Tibial nerve (tissue), 4 donors: ENCODE data around the gene FXYD3. TPM values are rescaled to one million over a fixed set of nuclear protein-coding genes. Genes with fewer than 3 reads are reported as not detected.

ENCODE experiments used
- DNase-seq, 2 donors: peaks; one replicate each; pipeline ENCODE4 v3.0.0-alpha.2; 2019; ENCODE audit warnings: low spot score in 2 of 2
- H3K27ac ChIP-seq, 4 donors: fragments of 200-600 bp; sonication (generic) in 3 of 4; one replicate each; pipeline ENCODE4 v1.5.1; 2017 to 2019; ENCODE audit warnings: mild to moderate bottlenecking in 1 of 4
- H3K27me3 ChIP-seq, 2 donors: fragments of 200-600 bp; sonication (generic) in 1 of 2; one replicate each; pipeline versions ENCODE4 v1.5.1 to v1.6.0; 2017 to 2019
- H3K36me3 ChIP-seq, 3 donors: fragments of 200-600 bp; sonication (generic); one replicate each; pipeline ENCODE4 v1.5.1; 2018 to 2019
- H3K4me1 ChIP-seq, 4 donors: fragments of 200-600 bp; sonication (generic) in 3 of 4; one replicate each; pipeline ENCODE4 v1.5.1; 2017 to 2019
- H3K4me3 ChIP-seq, 4 donors: fragments of 200-600 bp; sonication (generic) in 3 of 4; one replicate each; pipeline ENCODE4 v1.5.1; 2017 to 2019; ENCODE audit warnings: mild to moderate bottlenecking in 1 of 4, moderate library complexity in 1 of 4
- H3K9me3 ChIP-seq, 4 donors: fragments of 200-600 bp; sonication (generic) in 3 of 4; one replicate each; pipeline ENCODE4 v1.5.1; 2017 to 2019
- CTCF ChIP-seq, 5 experiments: fragments of 200-600 bp in 3 of 5; fragments of 450-650 bp in 2 of 5; sonication (generic) in 3 of 5; IDR thresholded peaks; one replicate each; pipeline ENCODE4 v1.5.1; 2016 to 2019; ENCODE audit warnings: antibody characterized with exemption in 5 of 5, mild to moderate bottlenecking in 3 of 5, moderate library complexity in 2 of 5
- EP300 ChIP-seq, 2 donors: sonication (generic); formaldehyde crosslinking; IDR thresholded peaks; one replicate each; pipeline ENCODE4 v1.6.1; 2017; ENCODE audit warnings: antibody characterized with exemption in 2 of 2, mild to moderate bottlenecking in 1 of 2
- POLR2A ChIP-seq, 2 donors: fragments of 450-650 bp; IDR thresholded peaks; one replicate each; pipeline ENCODE4 v1.6.1; 2017; ENCODE audit warnings: antibody characterized with exemption in 2 of 2, mild to moderate bottlenecking in 2 of 2, moderate library complexity in 2 of 2
- WGBS, 2 donors: methylation state at CpG; one replicate each; pipeline ENCODE4 v1.1.5; 2018; 5-methylcytosine and 5-hydroxymethylcytosine counted together
- total RNA-seq, 4 donors: library from RNA; depleted of rRNA; stranded (reverse); fragments of >200 nt; gene quantifications; one replicate each; pipeline ENCODE4 v1.1.0, GENCODE V29; 2016

Gene FXYD3
- total RNA-seq, 4 donors from 2014 or later, result 10.8 to 33.9 (median 16.6) TPM

GRCh38 chr19:35109395-35110112 lies 6.1 kb upstream of the FXYD3 start:
- Histone ChIP-seq H3K27ac (peak overlapping the region; percentile 74 to 99 (median 93)), H3K9me3 (no peaks in the 10 kb centered on the region), H3K27me3 (no peaks in the 10 kb centered on the region), H3K4me3 (no peak overlapping the region), H3K4me1 (peaks cover 0 to 77% (median 17%) of the 10 kb centered on the region in 4 donors), H3K36me3 (no peaks in the 10 kb centered on the region)
- TF ChIP-seq CTCF (IDR thresholded peaks at IDR 0.05) (no peak), POLR2A (IDR thresholded peaks at IDR 0.05) (no peak), EP300 (IDR thresholded peaks at IDR 0.05) (peak in 1 of 2 donors; percentile 38)
- WGBS, 2 donors, result 53 to 59% methylated on average over 22 of the region's 22 CpGs
- DNase-seq, result no peak

- peak overlapping the region; percentile 74 to 99 (median 93) for H3K27ac ChIP-seq
- no peak for DNase-seq
- 45 to 46% methylated on average over 9 of the region's 9 CpGs for whole genome bisulfite sequencing, 2 donors
- H3K4me1 ChIP-seq, result peaks cover 0 to 91% (median 21%) of the 10 kb centered on the region in 4 donors
- TF ChIP-seq POLR2A (IDR thresholded peaks at IDR 0.05) (no peak), CTCF (IDR thresholded peaks at IDR 0.05) (no peak), EP300 (IDR thresholded peaks at IDR 0.05) (no peak)
- no peaks in the 10 kb centered on the region for H3K9me3 ChIP-seq
- H3K36me3 ChIP-seq, result no peaks in the 10 kb centered on the region
- H3K4me3 ChIP-seq, result no peak overlapping the region
- H3K27me3 ChIP-seq, result no peaks in the 10 kb centered on the region
Measured at GRCh38 chr19:35110974-35111373, 4.6 kb upstream of the FXYD3 start.

DNA sequence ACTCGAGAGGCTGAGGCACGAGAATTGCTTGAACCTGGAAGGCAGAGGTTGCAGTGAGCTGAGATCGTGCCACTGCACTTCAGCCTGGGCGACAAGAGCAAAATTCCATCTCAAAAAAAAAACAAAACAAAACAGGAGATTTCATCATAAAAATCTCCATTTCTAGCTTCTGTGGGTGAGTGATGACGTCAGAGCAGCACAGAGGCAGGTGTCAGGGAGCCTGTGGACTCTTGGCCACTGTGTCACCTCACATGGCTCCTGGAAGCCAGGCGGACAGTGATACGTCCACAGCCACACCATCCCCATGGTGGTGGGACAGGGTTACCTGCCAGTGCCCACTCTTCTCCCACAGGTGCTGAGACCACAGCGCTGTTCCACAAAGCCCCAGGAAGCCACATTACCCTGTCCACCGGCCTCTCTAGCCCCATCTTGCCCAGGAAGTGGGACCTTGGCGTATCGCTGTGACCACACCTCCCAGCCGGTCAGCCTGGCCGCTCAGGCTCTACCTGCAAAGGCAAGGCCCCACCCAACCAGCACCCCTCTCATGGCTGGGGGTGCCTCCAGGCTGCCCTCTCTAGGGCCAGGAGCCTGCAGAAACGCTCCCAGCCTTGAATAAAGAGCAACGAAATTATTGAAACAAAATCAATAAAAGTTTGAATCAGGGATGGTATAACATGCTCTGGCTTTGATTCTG lies 2.5 kb upstream of the FXYD3 start:
- WGBS, 2 donors, result 71 to 74% methylated on average over 13 to 14 of the region's 15 CpGs
- Histone ChIP-seq H3K27ac (peak overlapping the region; percentile 82 to 99 (median 90)), H3K27me3 (no peaks in the 10 kb centered on the region), H3K36me3 (no peaks in the 10 kb centered on the region), H3K4me1 (peaks cover 0 to 91% (median 17%) of the 10 kb centered on the region in 4 donors), H3K4me3 (no peak overlapping the region), H3K9me3 (no peaks in the 10 kb centered on the region)
- TF ChIP-seq POLR2A (IDR thresholded peaks at IDR 0.05) (no peak), CTCF (IDR thresholded peaks at IDR 0.05) (no peak), EP300 (IDR thresholded peaks at IDR 0.05) (no peak)
- DNase-seq, result no peak

DNA sequence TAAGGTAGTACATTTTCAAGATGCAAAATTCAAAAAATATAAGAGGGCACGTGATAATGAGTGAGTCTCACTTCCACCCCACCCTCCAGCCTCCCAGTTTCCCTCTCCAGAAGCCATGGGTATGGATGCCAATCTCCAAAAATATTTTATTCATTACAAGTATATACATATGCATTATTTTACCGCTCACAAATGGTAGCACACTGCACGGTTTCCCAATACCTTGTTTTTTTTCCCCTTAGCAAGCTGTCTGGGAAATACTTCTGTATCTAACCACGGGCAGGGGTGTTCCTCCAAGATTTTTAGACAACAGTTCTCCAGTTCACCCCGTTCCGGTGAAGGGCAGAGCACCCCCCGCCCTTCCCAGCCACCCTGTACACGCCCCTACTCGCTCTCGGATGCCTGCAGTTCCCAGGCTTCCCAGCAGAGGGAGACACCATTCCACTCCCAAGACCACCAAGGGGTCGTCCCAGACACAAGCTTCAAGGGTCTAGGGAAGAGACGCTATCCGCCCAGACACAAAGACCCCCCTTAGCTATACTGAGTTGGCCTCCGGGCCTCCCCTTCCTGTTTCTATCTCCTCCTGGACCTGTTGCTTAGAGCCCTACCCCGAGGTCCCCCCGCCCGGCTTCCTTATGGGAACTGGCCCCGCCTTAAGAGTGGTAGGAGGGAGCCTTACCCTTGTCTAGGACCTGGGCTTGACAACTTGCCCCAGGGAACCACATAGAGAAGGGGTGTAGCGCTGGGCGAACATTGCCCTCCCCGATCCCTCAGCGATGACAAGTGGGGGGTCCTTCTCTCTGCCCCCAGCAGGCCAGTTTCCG lies 1.1 kb upstream of the FXYD3 start:
- DNase-seq, result peak; percentile 75 to 93
- WGBS, 2 donors, result 6 to 8% methylated on average over 23 of the region's 23 CpGs
- peaks cover 0 to 93% (median 17%) of the 10 kb centered on the region in 4 donors for H3K4me1 ChIP-seq
- H3K27me3 ChIP-seq, result no peaks in the 10 kb centered on the region
- no peaks in the 10 kb centered on the region for H3K36me3 ChIP-seq
- peak in 1 of 2 donors; percentile 19 for TF ChIP-seq POLR2A (IDR thresholded peaks at IDR 0.05)
- peak; percentile 97 to 100 (median 99) for TF ChIP-seq CTCF (IDR thresholded peaks at IDR 0.05)
- peak in 1 of 2 donors; percentile 64 for TF ChIP-seq EP300 (IDR thresholded peaks at IDR 0.05)
- H3K9me3 ChIP-seq, result no peaks in the 10 kb centered on the region
- H3K27ac ChIP-seq, result peak overlapping the region; percentile 82 to 99 (median 90)
- H3K4me3 ChIP-seq, result peak overlapping the region; percentile 5 to 46 (median 29)
